ENCODE measurements around the gene NKAIN2.
A peak's percentile ranks its signal among the peaks of the same experiment; 100 is the strongest.
"Not testable (repeated sequence)": the region's sequence is repeated elsewhere in the genome, so short reads cannot be mapped to it uniquely, and the experiment has no call there.

NKAIN2 gene

DNA sequence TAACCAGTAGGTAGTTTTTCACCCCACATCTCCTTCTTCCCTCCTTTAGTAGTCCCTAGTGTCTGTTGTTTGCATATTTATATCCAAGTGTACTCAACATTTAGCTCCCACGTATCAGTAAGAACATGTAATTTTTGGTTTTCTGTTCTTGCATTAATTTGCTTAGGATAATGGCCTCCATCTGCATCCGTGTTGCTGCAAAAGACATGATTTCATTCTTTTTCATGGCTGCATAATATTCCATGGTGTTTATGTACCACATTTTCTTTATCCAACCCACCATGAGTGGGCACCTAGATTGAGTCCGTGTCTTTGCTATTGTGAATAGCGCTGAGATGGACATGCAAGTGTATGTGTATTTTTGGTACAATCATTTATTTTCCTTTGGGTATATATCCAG, 306.8 kb downstream of the NKAIN2 start:
- DNase-seq, result no peak

GRCh38 chr6:124119596-124119995, 315.9 kb downstream of the NKAIN2 start:
- DNase-seq, result peak in 1 of 14 donors; percentile 70

DNA sequence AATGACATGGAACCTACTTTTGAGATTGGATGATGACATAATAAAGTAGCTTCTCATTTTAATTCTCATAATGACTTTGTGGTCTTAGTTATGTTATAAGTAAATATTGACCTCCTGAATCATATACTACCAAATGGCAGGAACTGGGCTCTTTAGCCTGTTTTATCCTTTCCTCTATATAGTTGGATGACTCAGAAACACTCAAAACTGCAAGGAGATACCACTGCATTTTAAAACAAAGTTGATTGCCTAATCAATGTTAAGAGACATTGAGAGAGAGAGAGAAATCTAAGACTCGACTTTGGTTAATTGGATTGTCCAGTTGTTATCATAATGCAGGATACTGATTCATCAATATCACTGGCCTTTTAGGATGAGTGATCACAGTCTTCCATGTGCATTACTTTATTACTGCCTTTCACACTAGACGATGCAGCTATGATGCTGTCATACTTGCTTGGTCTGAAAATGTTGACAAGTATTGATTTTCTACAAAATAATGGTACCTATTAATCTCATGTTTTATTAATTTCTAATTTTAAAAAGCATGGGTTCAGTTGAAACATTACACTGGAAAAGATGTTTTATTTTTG, 320.0 kb downstream of the NKAIN2 start:
- no peak for DNase-seq

- no peak for DNase-seq
Observed at GRCh38 chr6:124131259-124131658, 327.6 kb downstream of the NKAIN2 start.

DNA sequence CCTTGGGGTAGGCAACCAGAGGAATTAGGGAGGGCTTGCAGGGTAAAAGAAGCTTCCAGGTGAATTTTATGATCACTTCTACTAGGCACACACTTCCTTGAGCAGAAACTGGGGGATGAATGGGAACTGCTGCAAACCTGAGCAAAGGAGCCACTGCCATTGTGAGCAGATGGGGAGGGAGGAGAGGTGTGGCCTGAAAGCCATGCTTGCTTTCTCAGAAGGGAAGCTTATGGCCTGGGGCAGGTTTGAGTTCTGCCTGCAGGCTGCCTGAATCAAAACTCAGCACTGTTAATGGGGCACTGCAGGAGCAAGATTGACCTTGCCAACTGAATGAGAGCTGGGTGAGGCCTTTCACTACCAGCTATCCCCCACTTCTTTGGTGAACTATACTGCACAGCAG, 328.1 kb downstream of the NKAIN2 start:
- no peak for DNase-seq

GRCh38 chr6:124132256-124132655, 328.6 kb downstream of the NKAIN2 start:
- no peak for DNase-seq

- no peak for DNase-seq
Observed at GRCh38 chr6:124142852-124143251, 339.2 kb downstream of the NKAIN2 start.

DNA sequence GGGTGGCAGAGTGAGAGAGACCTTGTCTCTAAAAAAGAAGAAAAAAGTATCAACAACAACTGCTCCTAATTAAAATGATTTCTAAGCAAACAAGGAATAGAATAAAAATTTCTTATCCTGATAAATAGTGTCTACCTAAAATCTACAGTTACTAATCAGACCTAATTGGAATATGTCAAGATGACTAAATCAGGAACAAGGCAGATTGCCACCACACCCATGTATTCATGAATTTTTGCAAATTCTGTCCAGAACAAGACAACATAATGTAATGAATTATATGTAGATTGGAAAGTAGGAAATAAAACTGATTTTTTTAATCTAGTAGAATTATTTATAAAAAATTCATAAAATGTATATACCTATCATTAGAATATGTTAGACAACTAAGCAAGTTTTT, 339.8 kb downstream of the NKAIN2 start:
- DNase-seq, result no peak

DNA sequence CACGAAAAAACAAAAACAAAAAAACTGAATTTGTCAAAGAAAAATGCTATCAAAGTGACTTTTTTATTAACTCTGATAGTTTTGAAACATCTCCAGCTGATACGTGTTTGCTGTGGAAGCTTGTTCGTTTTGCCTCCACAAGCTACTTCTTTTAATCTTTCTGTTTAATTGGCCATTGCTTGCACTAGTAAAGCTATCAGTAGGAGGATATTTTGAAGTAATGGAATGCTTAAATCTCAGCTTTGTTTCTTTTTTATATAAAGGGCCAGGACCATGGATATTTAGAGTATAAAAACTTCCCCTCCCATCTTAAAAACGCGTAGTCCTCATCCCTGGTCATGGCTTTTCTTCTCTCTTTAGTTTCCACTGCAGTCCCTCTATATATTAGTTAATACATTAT, 344.0 kb downstream of the NKAIN2 start:
- DNase-seq, result no peak

DNA sequence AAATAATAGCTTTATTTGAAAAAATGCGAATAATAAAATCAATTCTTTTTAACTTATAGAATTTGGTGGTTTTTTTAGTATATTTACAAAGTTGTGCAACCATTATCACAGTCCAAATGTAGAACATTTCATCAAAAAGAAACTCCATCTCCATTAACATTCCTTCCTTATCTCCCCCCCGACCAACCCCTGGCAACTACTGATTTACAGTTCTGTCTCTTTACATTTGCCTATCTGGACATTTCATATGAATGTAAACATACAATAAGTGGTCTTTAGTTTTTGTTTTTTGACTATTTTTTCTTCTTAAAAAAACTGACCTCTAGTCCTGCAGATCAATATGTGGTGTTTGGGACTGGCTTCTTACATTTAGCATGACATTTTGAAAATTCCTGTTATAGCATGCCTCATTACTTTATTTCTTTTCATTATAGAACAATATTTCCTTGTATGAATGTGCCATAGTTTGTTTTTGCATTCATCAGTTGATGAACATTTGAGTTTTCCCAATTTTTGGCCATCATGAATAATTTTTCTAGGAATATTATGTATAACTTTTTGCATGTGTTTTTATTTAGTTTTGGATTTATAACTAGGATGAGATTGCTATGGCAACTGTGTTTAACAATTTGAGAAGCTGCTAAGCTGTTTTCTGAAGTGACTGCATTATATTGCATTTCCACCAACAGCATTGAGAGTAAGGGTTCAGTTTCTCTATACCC, 344.7 kb downstream of the NKAIN2 start:
- DNase-seq, result no peak

DNA sequence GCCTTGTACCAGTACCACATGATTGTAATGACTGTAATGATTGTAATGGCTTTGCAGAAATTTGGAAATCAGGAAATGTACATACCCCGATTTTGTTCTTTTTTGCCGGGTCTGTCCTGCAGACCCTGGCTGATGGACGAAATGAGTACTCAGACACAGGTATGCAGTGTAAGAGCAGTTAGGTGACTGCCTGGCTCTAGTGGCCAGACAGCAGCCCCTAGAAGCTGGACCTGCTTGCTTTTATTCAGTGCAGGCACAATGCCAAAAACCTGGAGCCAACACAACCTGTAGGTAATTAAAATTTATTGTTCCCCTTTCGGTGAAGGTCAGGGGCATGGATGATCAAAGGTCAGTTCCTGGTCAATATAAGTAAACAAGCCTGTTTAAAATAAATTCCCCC, 346.0 kb downstream of the NKAIN2 start:
- DNase-seq, result no peak

GRCh38 chr6:124158024-124158423, 354.4 kb downstream of the NKAIN2 start:
- DNase-seq, result no peak

- no peak for DNase-seq
Observed at GRCh38 chr6:124163676-124164075, 360.0 kb downstream of the NKAIN2 start.

DNA sequence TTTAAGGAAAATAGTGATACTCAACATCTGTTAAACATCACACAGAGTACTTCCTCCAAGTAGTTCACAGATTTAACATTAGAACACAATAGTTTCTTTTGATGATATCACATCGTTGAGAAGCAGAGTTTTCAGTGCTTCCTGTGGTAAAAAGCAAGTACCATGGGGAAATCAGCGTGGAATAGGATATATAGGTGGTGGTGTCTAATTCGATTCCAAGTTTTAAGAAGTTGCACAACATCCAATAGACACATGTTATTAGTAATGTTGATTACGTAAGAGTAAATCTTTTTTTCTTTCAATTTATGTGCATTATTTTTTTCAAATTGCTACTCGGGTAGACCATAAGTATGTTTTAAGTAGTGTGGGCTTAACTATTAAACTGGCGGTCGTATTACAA, 360.7 kb downstream of the NKAIN2 start:
- DNase-seq, result no peak

- DNase-seq, result not testable (repeated sequence)
Observed at GRCh38 chr6:124167249-124167648, 363.6 kb downstream of the NKAIN2 start.

DNA sequence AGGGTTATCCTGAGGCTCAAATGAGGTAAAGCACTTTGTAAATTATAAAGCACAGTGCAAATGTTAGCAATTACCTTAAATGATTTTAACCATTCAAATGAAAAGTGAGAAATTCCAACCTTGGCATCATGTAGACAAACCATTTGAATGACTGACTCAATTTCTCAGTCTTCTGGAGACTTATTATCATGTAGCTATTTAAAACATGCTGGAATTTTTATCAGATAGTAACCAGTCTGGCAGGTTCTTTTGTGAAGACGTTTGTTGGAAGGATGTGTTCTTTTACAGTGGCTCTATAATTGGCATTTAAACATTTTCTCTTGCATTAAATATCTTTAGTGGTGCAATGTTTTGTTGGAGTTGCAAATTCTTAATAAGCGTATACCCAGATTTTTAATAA, 386.6 kb downstream of the NKAIN2 start:
- DNase-seq, result no peak

- DNase-seq, result no peak
Observed at GRCh38 chr6:124193132-124193531, 389.5 kb downstream of the NKAIN2 start.

- no peak for DNase-seq
Observed at GRCh38 chr6:124197148-124197547, 393.5 kb downstream of the NKAIN2 start.

- peak in 1 of 14 donors; percentile 53 for DNase-seq
Observed at GRCh38 chr6:124199286-124199685, 395.6 kb downstream of the NKAIN2 start.

GRCh38 chr6:124200661-124201060, 397.0 kb downstream of the NKAIN2 start:
- peak in 1 of 14 donors; percentile 61 for DNase-seq

GRCh38 chr6:124203101-124203811, 399.6 kb downstream of the NKAIN2 start:
- DNase-seq, result peak in 1 of 14 donors; percentile 79

DNA sequence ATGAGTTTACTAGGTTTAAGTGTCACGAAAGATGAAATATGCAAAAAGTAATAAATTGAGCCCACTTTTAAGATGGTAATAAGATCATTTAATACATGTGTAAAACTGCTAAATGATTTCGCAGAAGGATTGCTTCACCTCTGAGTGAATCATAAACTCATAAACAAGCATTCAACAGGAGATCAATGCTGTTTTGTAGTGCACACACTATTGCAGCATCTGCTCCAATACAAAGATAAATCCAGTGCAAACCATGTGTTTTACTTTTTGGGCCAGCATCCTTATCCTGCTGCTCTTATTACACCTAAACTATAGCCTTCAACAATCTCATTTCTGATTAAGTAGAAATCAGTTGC, 400.1 kb downstream of the NKAIN2 start:
- DNase-seq, result peak in 1 of 14 donors; percentile 66

DNA sequence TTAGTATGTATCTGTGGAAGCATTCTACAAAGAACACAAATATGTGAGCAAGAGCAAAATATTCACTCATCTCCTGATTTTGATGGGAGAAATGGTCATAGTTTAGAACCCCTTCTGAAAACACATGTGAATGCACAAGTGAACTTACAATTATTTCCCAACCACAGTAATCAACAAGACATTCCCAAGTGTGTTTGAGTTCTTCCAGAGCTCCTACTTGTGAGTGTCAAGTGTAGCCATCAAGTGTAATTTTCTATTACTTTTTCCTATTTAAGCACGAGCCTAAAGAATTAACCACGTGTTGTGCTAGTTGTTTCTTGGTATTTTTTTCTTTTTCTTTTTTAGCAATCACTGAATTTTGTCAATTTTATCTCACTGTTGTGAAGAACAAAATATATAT, 402.3 kb downstream of the NKAIN2 start:
- DNase-seq, result no peak

Measured in C1 segment of cervical spinal cord (tissue), 14 donors.